ENCODE measurements around the gene GRID1. TPM values are rescaled to one million over a fixed set of nuclear protein-coding genes. Genes with fewer than 3 reads are reported as not detected.
"Not testable (repeated sequence)": the region's sequence is repeated elsewhere in the genome, so short reads cannot be mapped to it uniquely, and the experiment has no call there.

GRID1 gene
- polyA plus RNA-seq, 3 donors = 1.6 to 2.2 (median 1.7) TPM

- no peak for DNase-seq
Observed at GRCh38 chr10:85720931-85721590, 645.5 kb downstream of the GRID1 start.

GRCh38 chr10:85719408-85719807 is 647.2 kb downstream of the GRID1 start:
- DNase-seq = no peak

- no peak for DNase-seq
Observed at GRCh38 chr10:85713885-85714284, 652.7 kb downstream of the GRID1 start.

GRCh38 chr10:85702768-85703167 is 663.8 kb downstream of the GRID1 start:
- DNase-seq = no peak

GRCh38 chr10:85699066-85699465 is 667.5 kb downstream of the GRID1 start:
- DNase-seq = not testable (repeated sequence)

- no peak for DNase-seq
Observed at GRCh38 chr10:85696893-85697292, 669.7 kb downstream of the GRID1 start.

GRCh38 chr10:85682621-85683020 is 684.0 kb downstream of the GRID1 start:
- no peak for DNase-seq

GRCh38 chr10:85679710-85680109 is 686.9 kb downstream of the GRID1 start:
- no peak for DNase-seq

GRCh38 chr10:85679061-85679460 is 687.5 kb downstream of the GRID1 start:
- DNase-seq = no peak

- DNase-seq = no peak
Observed at GRCh38 chr10:85674851-85675250, 691.7 kb downstream of the GRID1 start.

- no peak for DNase-seq
Observed at GRCh38 chr10:85673270-85673669, 693.3 kb downstream of the GRID1 start.

GRCh38 chr10:85671530-85671929 is 695.1 kb downstream of the GRID1 start:
- no peak for DNase-seq

GRCh38 chr10:85668522-85668921 is 698.1 kb downstream of the GRID1 start:
- DNase-seq = no peak

- DNase-seq = no peak
Observed at GRCh38 chr10:85667638-85668233, 698.9 kb downstream of the GRID1 start.

GRCh38 chr10:85666987-85667386 is 699.6 kb downstream of the GRID1 start:
- DNase-seq = no peak

GRCh38 chr10:85666102-85666501 is 700.5 kb downstream of the GRID1 start:
- no peak for DNase-seq

GRCh38 chr10:85665681-85666080 is 700.9 kb downstream of the GRID1 start:
- DNase-seq = no peak

GRCh38 chr10:85665078-85665477 is 701.5 kb downstream of the GRID1 start:
- DNase-seq = no peak

- no peak for DNase-seq
Observed at GRCh38 chr10:85661123-85661522, 705.5 kb downstream of the GRID1 start.

- DNase-seq = no peak
Observed at GRCh38 chr10:85659331-85659730, 707.3 kb downstream of the GRID1 start.

GRCh38 chr10:85658518-85658917 is 708.1 kb downstream of the GRID1 start:
- no peak for DNase-seq

GRCh38 chr10:85657476-85658113 is 709.0 kb downstream of the GRID1 start:
- no peak for DNase-seq

GRCh38 chr10:85655411-85655810 is 711.2 kb downstream of the GRID1 start:
- DNase-seq = peak; percentile 35

All from renal pelvis (tissue), 4 donors.